ENCODE results near the gene MACROD2. TPM values are rescaled to one million over a fixed set of nuclear protein-coding genes. Genes with fewer than 3 reads are reported as not detected.

Gene MACROD2
- total RNA-seq, 1 experiment from 2014 or later = 3.7 TPM

- TF ChIP-seq, protein P1, sequence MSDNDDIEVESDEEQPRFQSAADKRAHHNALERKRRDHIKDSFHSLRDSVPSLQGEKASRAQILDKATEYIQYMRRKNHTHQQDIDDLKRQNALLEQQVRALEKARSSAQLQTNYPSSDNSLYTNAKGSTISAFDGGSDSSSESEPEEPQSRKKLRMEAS (IDR thresholded peaks at IDR 0.05) = no peak
- TF ChIP-seq, protein P2, sequence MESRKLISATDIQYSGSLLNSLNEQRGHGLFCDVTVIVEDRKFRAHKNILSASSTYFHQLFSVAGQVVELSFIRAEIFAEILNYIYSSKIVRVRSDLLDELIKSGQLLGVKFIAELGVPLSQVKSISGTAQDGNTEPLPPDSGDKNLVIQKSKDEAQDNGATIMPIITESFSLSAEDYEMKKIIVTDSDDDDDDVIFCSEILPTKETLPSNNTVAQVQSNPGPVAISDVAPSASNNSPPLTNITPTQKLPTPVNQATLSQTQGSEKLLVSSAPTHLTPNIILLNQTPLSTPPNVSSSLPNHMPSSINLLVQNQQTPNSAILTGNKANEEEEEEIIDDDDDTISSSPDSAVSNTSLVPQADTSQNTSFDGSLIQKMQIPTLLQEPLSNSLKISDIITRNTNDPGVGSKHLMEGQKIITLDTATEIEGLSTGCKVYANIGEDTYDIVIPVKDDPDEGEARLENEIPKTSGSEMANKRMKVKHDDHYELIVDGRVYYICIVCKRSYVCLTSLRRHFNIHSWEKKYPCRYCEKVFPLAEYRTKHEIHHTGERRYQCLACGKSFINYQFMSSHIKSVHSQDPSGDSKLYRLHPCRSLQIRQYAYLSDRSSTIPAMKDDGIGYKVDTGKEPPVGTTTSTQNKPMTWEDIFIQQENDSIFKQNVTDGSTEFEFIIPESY (IDR thresholded peaks at IDR 0.05; ENCODE audit: extremely low read depth, insufficient replicate concordance, low read length) = no peak
- TF ChIP-seq YY1 (IDR thresholded peaks at IDR 0.05; ENCODE audit: extremely low read depth, insufficient replicate concordance, low read depth, low read length) (no peak), POLR2A (IDR thresholded peaks at IDR 0.05; ENCODE audit: borderline replicate concordance, extremely low read depth, insufficient read depth, insufficient read length) (no peak), RAD21 (IDR thresholded peaks at IDR 0.05; ENCODE audit: low read depth) (no peak), CTCF (IDR thresholded peaks at IDR 0.05 in 2 of 3, conservative IDR thresholded peaks at IDR 0.05 in 1 of 3; ENCODE audit: borderline replicate concordance in 1 of 3, insufficient read depth in 1 of 3, low read depth in 2 of 3, low read length in 2 of 3) (no peak), ELF1 (IDR thresholded peaks at IDR 0.05; ENCODE audit: borderline replicate concordance, low read depth) (no peak), CEBPB (IDR thresholded peaks at IDR 0.05; ENCODE audit: low read depth) (no peak), POLR2AphosphoS5 (IDR thresholded peaks at IDR 0.05; ENCODE audit: low read depth, low read length) (no peak), ZNF274 (IDR thresholded peaks at IDR 0.05; ENCODE audit: low read depth, low read length) (no peak), JUND (IDR thresholded peaks at IDR 0.05) (no peak), EZH2phosphoT487 (IDR thresholded peaks at IDR 0.05; ENCODE audit: borderline replicate concordance) (no peak), CBX3 (IDR thresholded peaks at IDR 0.05; ENCODE audit: low read depth) (no peak)
- TF ChIP-seq, protein P3, sequence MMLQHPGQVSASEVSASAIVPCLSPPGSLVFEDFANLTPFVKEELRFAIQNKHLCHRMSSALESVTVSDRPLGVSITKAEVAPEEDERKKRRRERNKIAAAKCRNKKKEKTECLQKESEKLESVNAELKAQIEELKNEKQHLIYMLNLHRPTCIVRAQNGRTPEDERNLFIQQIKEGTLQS (IDR thresholded peaks at IDR 0.05) = no peak
- TF ChIP-seq, protein P4, sequence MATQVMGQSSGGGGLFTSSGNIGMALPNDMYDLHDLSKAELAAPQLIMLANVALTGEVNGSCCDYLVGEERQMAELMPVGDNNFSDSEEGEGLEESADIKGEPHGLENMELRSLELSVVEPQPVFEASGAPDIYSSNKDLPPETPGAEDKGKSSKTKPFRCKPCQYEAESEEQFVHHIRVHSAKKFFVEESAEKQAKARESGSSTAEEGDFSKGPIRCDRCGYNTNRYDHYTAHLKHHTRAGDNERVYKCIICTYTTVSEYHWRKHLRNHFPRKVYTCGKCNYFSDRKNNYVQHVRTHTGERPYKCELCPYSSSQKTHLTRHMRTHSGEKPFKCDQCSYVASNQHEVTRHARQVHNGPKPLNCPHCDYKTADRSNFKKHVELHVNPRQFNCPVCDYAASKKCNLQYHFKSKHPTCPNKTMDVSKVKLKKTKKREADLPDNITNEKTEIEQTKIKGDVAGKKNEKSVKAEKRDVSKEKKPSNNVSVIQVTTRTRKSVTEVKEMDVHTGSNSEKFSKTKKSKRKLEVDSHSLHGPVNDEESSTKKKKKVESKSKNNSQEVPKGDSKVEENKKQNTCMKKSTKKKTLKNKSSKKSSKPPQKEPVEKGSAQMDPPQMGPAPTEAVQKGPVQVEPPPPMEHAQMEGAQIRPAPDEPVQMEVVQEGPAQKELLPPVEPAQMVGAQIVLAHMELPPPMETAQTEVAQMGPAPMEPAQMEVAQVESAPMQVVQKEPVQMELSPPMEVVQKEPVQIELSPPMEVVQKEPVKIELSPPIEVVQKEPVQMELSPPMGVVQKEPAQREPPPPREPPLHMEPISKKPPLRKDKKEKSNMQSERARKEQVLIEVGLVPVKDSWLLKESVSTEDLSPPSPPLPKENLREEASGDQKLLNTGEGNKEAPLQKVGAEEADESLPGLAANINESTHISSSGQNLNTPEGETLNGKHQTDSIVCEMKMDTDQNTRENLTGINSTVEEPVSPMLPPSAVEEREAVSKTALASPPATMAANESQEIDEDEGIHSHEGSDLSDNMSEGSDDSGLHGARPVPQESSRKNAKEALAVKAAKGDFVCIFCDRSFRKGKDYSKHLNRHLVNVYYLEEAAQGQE (IDR thresholded peaks at IDR 0.05; ENCODE audit: low read depth) = no peak
- H2AFZ ChIP-seq (ENCODE audit: low read depth, low read length, poor library complexity, severe bottlenecking) = no peak overlapping the region
- ChIA-PET CTCF (no interaction called here), POLR2A (no interaction called here), RAD21 (ENCODE audit: low non-redundant PET in 1 of 2, low total read pairs in 2 of 2, uncharacterized antibody in 2 of 2, unreplicated experiment in 2 of 2) (no interaction called here)
- no peak overlapping the region for H3K4me2 ChIP-seq (ENCODE audit: low read length)
- H3K9ac ChIP-seq (ENCODE audit: low read length) = no peak overlapping the region
- no peaks in the 10 kb centered on the region for H3K4me1 ChIP-seq (ENCODE audit: control insufficient read depth in 1 of 2, insufficient read depth in 2 of 2, low read length in 2 of 2)
- no peaks in the 10 kb centered on the region for H3K36me3 ChIP-seq (ENCODE audit: control insufficient read depth in 1 of 2, insufficient read depth in 2 of 2, low read length in 2 of 2)
- DNase-seq (ENCODE audit: low read depth, low spot score) = no peak
- no peaks in the 10 kb centered on the region for H3K27me3 ChIP-seq (ENCODE audit: insufficient read depth, low read length)
- H3K27ac ChIP-seq (ENCODE audit: low read depth, low read length) = no peak overlapping the region
- H3K9me2 ChIP-seq (ENCODE audit: insufficient read depth) = no peaks in the 10 kb centered on the region
- no peaks in the 10 kb centered on the region for H4K20me1 ChIP-seq (ENCODE audit: insufficient read depth)
- no peak for ATAC-seq
- no peak overlapping the region for H3K4me3 ChIP-seq (replicated peaks in 1 of 2; ENCODE audit: low read depth in 1 of 2, low read length in 2 of 2)
- BruUV-seq (replicated peaks) = no TSS peak
- no peaks in the 10 kb centered on the region for H3K9me3 ChIP-seq (ENCODE audit: control insufficient read depth in 1 of 2, insufficient read depth in 1 of 2, low read depth in 1 of 2, low read length in 2 of 2)
- H3K79me2 ChIP-seq (ENCODE audit: insufficient read depth, low read length) = no peaks in the 10 kb centered on the region
- intact Hi-C loops (cut with micrococcal nuclease) = no loop called here
Measured at GRCh38 chr20:14454296-14454695, 459.0 kb downstream of the MACROD2 start.

Measured in HCT116 (cell line).